Gastroesophageal sphincter (tissue), 3 donors: ENCODE results near the gene A3GALT2.

Source experiments
- POLR2A ChIP-seq, 2 donors: fragments of 450-650 bp; IDR thresholded peaks; one replicate each; pipeline ENCODE4 v1.6.1; 2017; ENCODE audit warnings: antibody characterized with exemption in 2 of 2, mild to moderate bottlenecking in 2 of 2, moderate library complexity in 1 of 2
- TF ChIP-seq, protein P1 (sequence below), 4 experiments: fragments of 200-600 bp in 2 of 4; fragments of 450-650 bp in 2 of 4; sonication (generic) in 1 of 4; IDR thresholded peaks; one replicate each; pipeline ENCODE4 v1.5.1; 2017 to 2019; ENCODE audit warnings: antibody characterized with exemption in 4 of 4, mild to moderate bottlenecking in 2 of 4, moderate library complexity in 2 of 4

DNA sequence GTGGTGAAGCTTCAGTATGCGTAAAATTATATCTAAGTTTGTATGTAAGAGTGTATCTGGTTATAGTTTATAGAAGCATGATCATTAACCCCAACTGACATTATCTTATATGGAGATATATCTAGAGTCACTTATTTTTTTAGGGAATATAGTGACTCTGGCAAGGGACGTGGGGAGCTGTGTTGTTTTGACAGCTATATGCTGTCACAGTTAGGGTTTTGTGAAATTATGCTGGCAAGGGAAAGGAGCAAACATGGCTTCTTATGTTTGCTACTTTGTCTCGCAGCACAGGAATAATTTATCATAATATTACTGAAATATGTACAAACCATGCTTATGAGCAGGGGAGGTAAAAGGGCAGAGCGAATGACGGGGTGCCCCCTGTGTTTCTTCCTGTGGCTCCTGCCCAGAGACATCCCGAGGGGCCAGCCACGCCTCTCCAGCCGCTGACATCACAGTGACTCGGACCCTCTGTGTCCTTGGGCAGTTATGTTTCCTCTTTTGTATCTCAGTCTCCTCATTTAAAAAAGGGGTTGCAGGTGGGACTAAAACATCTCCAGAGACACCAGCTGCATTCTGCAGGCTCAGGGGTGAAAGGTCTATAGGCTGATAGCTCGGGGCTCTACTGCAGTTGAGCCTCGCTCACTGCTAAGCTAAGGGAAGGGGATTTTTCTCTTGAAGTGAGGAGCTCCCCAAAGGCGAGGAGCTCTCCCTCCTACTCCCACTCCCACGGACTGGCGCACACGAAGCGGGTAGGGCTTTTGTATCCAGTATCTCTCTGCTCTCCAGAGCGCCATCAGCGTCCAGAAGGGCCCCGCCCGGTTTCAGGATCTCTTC is 14.9 kb downstream of the A3GALT2 start:
- TF ChIP-seq, protein P1, sequence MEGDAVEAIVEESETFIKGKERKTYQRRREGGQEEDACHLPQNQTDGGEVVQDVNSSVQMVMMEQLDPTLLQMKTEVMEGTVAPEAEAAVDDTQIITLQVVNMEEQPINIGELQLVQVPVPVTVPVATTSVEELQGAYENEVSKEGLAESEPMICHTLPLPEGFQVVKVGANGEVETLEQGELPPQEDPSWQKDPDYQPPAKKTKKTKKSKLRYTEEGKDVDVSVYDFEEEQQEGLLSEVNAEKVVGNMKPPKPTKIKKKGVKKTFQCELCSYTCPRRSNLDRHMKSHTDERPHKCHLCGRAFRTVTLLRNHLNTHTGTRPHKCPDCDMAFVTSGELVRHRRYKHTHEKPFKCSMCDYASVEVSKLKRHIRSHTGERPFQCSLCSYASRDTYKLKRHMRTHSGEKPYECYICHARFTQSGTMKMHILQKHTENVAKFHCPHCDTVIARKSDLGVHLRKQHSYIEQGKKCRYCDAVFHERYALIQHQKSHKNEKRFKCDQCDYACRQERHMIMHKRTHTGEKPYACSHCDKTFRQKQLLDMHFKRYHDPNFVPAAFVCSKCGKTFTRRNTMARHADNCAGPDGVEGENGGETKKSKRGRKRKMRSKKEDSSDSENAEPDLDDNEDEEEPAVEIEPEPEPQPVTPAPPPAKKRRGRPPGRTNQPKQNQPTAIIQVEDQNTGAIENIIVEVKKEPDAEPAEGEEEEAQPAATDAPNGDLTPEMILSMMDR (IDR thresholded peaks at IDR 0.05): no peak
- no peak for TF ChIP-seq POLR2A (IDR thresholded peaks at IDR 0.05)
